Glomerular visceral epithelial cell (primary cell): ENCODE results near the gene RBP7.
A peak's percentile ranks its signal among the peaks of the same experiment; 100 is the strongest.

Experiments
- DNase-seq: peaks from one replicate; pipeline ENCODE4 v3.0.0-alpha.2; 2016; ENCODE audit errors: extremely low spot score

The RBP7 gene

DNA sequence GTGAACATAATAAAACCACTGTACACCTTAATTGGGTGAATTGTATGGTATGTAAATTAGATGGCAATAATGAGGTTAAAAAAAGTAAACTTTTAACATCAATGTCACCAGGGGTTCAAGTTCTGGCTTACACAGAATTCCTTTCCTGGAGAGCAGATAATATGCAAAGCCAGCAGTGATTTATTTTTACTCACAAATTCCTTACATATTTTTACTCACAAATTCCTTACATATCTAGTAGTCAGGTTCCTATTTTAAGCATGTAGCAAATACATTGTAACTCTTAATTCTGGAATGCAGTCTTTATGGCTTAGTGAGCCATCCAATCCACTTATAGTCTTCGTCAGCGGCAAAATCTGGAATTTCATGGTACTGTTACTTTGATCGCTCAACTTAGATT, 34.4 kb downstream of the RBP7 start:
- peak; percentile 67 for DNase-seq

- peak; percentile 99 for DNase-seq
Measured at GRCh38 chr1:10032590-10033358, 35.7 kb downstream of the RBP7 start, which contains the start of gene UBE4B. UBE4B (plus strand) TSS chr1:10032958; CDS start chr1:10033671, 713 bp downstream.

DNA sequence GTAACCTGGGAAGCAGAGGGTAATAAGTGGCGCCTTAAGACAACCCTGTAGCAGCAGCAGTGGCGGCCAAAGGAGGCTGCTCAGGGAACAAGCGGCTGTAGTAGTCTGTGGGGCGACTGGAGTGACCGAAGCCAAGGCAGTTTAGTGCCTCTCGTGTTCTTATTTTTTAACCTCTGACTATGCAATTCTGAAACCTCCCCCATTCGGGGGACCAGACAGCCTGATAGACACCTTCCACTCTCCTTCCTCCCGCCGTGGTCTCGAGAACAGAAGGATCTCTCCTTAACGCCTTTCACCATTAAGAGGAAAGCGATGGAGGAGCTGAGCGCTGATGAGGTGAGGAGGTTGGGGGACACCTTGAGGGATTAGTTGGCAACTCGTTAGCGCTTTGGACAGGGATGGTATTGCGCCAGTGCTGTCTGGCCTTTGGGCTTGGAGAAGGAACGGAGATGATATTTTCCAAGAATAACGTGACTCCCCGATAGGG, 36.4 kb downstream of the RBP7 start:
- DNase-seq: peak; percentile 57

DNA sequence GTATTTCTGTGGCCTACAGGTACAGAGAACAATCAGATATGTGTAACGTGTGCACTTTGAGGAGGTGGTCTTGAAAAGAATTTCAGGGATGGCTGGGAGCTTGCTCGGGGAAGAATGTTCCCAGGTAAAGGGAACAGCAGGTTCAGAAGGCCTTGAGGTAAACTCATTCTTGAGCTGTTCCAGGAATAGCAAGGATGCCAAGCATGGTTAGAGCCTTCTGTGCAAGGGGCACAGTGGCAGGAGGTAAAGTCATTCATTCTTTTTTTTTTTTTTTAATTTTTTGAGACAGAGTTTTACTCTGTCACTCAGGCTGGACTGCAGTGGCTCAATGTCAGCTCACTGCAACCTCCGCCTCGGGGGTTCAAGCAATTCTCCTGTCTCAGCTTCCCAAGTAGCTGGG, 45.7 kb downstream of the RBP7 start:
- no peak for DNase-seq

DNA sequence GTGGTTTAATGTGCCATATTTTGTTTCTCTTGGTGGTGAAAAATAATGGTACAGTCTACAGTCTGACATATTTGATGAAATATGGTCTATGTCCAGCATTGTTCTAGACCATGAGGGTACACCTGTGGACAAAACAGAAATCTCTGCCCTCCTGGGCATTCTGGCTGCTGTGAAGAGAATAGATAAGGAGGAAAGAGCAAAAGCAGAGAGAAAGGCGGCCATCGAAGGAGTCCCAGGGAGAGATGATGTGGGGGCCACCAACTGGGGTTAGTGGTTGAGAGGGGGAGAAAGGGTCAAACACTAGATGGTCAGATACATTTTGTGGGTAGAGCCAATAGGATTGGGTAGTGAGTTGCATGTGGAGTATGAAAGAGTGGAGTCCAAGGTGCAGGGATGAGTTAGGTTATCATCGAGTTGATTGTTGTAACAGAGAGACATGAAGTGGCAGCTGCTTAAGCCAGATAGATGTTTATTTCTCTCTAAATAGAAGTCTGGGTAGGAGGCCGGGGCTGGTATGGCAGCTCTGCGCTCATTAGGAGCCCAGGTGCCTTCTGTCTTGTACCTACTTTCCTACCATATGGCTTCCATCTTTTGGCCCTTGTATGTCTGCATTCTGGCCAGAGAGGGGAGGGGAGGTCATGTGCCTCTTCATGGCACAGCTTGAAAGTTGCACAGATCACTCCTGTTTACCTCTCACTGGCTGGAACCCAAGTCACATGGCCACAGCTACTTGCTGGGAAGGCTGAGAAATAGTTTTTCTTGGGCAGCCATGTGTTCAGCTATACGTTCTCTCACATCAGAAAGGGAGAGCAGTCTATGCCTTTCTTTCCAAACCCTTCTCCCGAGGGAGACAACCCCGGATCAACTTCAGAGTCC, 48.7 kb downstream of the RBP7 start:
- no peak for DNase-seq

GRCh38 chr1:10046356-10047085, 49.5 kb downstream of the RBP7 start:
- no peak for DNase-seq

DNA sequence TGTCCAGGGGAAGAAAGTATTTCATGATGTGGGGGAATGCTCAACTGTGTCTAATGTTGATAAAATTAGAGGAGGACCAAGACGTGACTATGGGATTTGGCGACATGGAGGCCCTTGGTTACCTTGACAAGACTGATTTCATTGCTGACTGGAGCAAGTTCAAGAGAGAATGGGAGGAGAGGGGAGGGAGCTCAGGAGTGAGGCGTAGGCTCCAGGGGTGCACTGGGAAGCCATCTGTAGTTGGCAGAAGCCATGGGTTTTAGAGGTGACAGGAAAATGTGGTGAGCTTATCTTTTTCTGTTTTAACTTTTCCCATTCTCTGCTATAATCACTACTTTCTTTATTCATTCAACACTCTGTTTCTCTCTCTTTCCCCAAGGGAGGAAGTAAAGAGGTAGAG, 51.6 kb downstream of the RBP7 start:
- DNase-seq: no peak

GRCh38 chr1:10050611-10051010, 53.6 kb downstream of the RBP7 start:
- no peak for DNase-seq

GRCh38 chr1:10051656-10052055, 54.6 kb downstream of the RBP7 start:
- DNase-seq: no peak

- DNase-seq: no peak
Measured at GRCh38 chr1:10052347-10052746, 55.3 kb downstream of the RBP7 start.

DNA sequence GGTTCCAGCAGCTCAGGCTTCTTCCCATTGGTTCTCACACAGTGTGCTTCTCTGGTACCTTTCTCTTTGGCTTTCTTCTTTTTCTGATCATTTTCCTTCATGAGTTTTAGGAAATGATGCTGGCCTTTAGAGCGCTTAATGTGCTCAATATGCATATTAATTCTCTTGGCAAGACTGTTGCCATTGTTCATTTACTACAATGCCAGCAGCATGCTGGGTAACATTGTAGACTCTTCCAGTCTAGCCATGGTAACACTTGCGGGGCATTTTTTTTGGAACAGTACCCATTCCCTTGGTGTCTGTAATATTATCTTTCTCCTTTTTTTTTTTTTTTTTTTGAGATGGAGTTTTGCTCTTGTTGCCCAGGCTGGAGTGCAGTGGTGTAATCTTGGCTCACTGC, 57.4 kb downstream of the RBP7 start:
- no peak for DNase-seq

GRCh38 chr1:10056599-10056987, 59.6 kb downstream of the RBP7 start:
- no peak for DNase-seq

- DNase-seq: peak; percentile 52
Measured at GRCh38 chr1:10057343-10057742, 60.3 kb downstream of the RBP7 start.

- no peak for DNase-seq
Measured at GRCh38 chr1:10057796-10058195, 60.8 kb downstream of the RBP7 start.

GRCh38 chr1:10059342-10059718, 62.3 kb downstream of the RBP7 start:
- no peak for DNase-seq

- no peak for DNase-seq
Measured at GRCh38 chr1:10060311-10061100, 63.5 kb downstream of the RBP7 start.

DNA sequence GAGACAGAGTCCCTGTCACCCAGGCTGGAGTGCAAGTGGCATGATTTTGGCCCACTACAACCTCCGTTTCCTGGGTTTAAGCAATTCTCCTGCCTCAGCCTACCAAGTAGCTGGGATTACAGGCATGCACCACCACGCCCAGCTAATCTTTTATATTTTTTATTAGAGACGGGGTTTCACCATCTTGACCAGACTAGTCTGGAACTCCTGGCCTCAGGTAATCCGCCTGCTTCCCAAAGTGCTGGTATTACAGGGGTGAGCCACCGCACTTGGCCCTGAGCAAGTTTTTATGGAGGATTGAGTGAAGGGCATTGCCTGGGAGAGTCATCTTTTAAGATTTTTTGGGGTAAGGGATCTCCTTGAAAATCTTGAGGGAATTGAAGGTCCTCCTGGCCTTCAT, 64.2 kb downstream of the RBP7 start:
- DNase-seq: no peak

- DNase-seq: no peak
Measured at GRCh38 chr1:10063878-10064277, 66.8 kb downstream of the RBP7 start.

DNA sequence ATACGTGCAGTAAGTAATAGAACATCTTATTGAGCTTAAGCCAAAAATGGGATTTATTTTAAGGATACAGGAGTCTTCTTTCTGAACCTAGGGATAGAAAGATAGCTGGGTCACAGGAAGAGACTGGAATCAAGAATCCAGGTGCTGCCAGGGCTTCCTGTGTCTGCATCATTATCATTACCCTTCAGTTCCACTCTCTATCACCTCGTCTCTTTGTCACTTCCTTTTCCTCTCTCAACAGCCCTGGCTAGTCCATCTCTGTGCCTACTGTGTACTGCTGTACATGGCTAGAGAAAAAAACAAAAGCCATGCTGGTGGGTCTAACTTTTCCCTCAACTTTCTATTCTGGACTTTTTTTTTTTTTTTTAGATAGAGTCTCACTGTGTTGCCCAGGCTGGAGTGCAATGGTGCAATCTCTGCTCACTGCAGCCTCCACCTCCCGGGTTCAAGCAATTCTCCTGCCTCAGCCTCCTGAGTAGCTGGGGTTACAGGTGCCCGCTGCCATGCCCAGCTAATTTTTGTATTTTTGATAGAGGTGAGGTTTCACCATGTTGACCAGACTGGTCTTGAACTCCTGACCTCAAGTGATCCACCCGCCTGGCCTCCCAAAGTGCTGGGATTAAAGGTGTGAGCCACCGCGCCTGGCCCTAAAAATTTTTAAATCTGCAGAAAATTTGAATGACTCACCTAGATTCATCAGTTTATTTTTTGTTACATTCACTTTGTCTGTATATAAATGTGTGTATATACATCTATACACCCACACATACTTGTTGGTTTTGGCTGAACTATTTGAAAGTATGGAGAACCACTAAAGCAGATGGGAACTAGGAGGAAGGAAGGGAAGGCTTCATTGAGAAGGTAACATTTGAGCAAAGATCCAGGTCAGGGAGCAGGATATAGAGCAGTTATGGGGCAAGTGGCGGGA, 67.7 kb downstream of the RBP7 start:
- no peak for DNase-seq

GRCh38 chr1:10065344-10065685, 68.3 kb downstream of the RBP7 start:
- DNase-seq: no peak
